HepG2 (cell line): Measurements from ENCODE around the gene UPK1B. TPM values are rescaled to one million over a fixed set of nuclear protein-coding genes. Genes with fewer than 3 reads are reported as not detected.

Source experiments
- ATAC-seq: fragments of 200-7000 bp; cut with Tn5 transposase; 3 replicates; pipeline ENCODE4 v1.9.1; 2020; ENCODE audit warnings: mild to moderate bottlenecking, moderate library complexity
- BruUV-seq: library from RNA; stranded (reverse); fragments of 400-500 nt; replicated peaks from 2 replicates; lab custom pipeline; 2021; lab: Mats Ljungman, UMichigan
- CTCF ChIA-PET: fragments of 300-600 bp; formaldehyde crosslinking; extraction: SDS; loops from one replicate; lab custom pipeline; 2021; ENCODE audit warnings: low total read pairs, inconsistent platforms, low intra/inter-chr PET ratio; lab: Yijun Ruan, JAX
- POLR2A ChIA-PET: fragments of 350-600 bp; sonication (Branson Sonifier 250); formaldehyde crosslinking; loops from one replicate; lab custom pipeline; 2020; ENCODE audit warnings: antibody characterized with exemption, inconsistent platforms; lab: Yijun Ruan, JAX
- DNase-seq: peaks from one replicate; pipeline ENCODE4 v3.0.0-alpha.2; 2015; ENCODE audit warnings: low spot score
- FAIRE-seq: peaks from 3 replicates; lab custom pipeline; 2011; peaks lifted over from hg19 to GRCh38; lab: Jason Lieb, UNC
- H2AFZ ChIP-seq: one replicate; pipeline ENCODE4 v1.6.1; 2011; ENCODE audit warnings: low read length, inconsistent platforms
- H3K27ac ChIP-seq: fragments of 300-600 bp; 3 replicates; pipeline ENCODE4 v1.8.0; 2011; ENCODE audit warnings: mixed run types, mild to moderate bottlenecking, mixed read lengths, low read length, inconsistent platforms; ENCODE audit not compliant: insufficient read depth; ENCODE audit errors: extremely low read length
- H3K27me3 ChIP-seq, 2 experiments: fragments of 200-600 bp in 1 of 2; 2 replicates in 1 of 2; 3 replicates in 1 of 2; pipeline versions ENCODE4 v1.6.0 to v1.8.0; 2011; ENCODE audit warnings: low read length in 2 of 2, mild to moderate bottlenecking in 2 of 2, moderate library complexity in 2 of 2, inconsistent platforms in 1 of 2; ENCODE audit not compliant: insufficient read depth in 2 of 2, control insufficient read depth in 1 of 2
- H3K36me3 ChIP-seq, 2 experiments: fragments of 200-600 bp in 1 of 2; replicated peaks in 1 of 2; 2 replicates in 1 of 2; 3 replicates in 1 of 2; pipeline versions ENCODE4 v1.5.1 to v1.8.0; 2011; ENCODE audit warnings: low read length in 2 of 2, inconsistent platforms in 1 of 2; ENCODE audit not compliant: insufficient read depth in 2 of 2, control insufficient read depth in 1 of 2
- H3K4me1 ChIP-seq: 2 replicates; pipeline ENCODE4 v1.5.1; 2012; ENCODE audit warnings: low read length, inconsistent platforms; ENCODE audit not compliant: insufficient read depth
- H3K4me2 ChIP-seq: 2 replicates; pipeline ENCODE4 v1.6.0; 2011; ENCODE audit warnings: low read depth, low read length, inconsistent platforms
- H3K4me3 ChIP-seq, 3 experiments: fragments of 200-600 bp in 1 of 3; sonication (generic), shearing (Covaris generic) in 1 of 3; replicated peaks in 1 of 3; 2 replicates each; pipeline ENCODE4 v1.5.1; 2011 to 2016; ENCODE audit warnings: low read length in 3 of 3, inconsistent platforms in 2 of 3, low read depth in 2 of 3, mild to moderate bottlenecking in 2 of 3, control low read depth in 1 of 3, mixed read lengths in 1 of 3; ENCODE audit not compliant: insufficient read depth in 1 of 3
- H3K79me2 ChIP-seq: one replicate; pipeline ENCODE4 v1.6.1; 2011; ENCODE audit warnings: low read length, inconsistent platforms; ENCODE audit not compliant: insufficient read depth
- H3K9ac ChIP-seq: 2 replicates; pipeline ENCODE4 v1.6.0; 2011; ENCODE audit warnings: mild to moderate bottlenecking, low read depth, low read length, inconsistent platforms; ENCODE audit not compliant: insufficient read depth
- H3K9me3 ChIP-seq: 2 replicates; pipeline ENCODE4 v1.5.1; 2012; ENCODE audit warnings: mild to moderate bottlenecking, low read length
- H4K20me1 ChIP-seq: 2 replicates; pipeline ENCODE4 v1.6.0; 2011; ENCODE audit warnings: inconsistent platforms, mild to moderate bottlenecking, low read length, moderate library complexity; ENCODE audit not compliant: insufficient read depth
- ATAD3A ChIP-seq: sonication (generic); formaldehyde crosslinking; IDR thresholded peaks from 2 replicates; pipeline ENCODE4 v1.4.0; 2020; ENCODE audit warnings: missing genetic modification reagents
- ATF2 ChIP-seq: sonication (generic); formaldehyde crosslinking; IDR thresholded peaks from 2 replicates; pipeline ENCODE4 v1.4.0; 2020; ENCODE audit warnings: missing genetic modification reagents
- CTCF ChIP-seq: sonication (generic); formaldehyde crosslinking; IDR thresholded peaks from 2 replicates; pipeline ENCODE4 v1.5.0; 2020; ENCODE audit warnings: mild to moderate bottlenecking, missing genetic modification reagents, moderate library complexity
- KAT7 ChIP-seq: IDR thresholded peaks from 2 replicates; pipeline ENCODE4 v1.6.1; 2018; ENCODE audit warnings: borderline replicate concordance, missing compliant biosample characterization
- SALL2 ChIP-seq: sonication (generic); formaldehyde crosslinking; IDR thresholded peaks from 2 replicates; pipeline ENCODE4 v1.8.1; 2023; ENCODE audit warnings: mild to moderate bottlenecking, missing genetic modification reagents, inconsistent platforms
- ZFP91 ChIP-seq: sonication (generic); formaldehyde crosslinking; IDR thresholded peaks from 2 replicates; pipeline ENCODE4 v1.9.0; 2022; ENCODE audit warnings: missing genetic modification reagents, mild to moderate bottlenecking, borderline replicate concordance
- ZMYM2 ChIP-seq: sonication (generic); formaldehyde crosslinking; IDR thresholded peaks from 2 replicates; pipeline ENCODE4 v1.8.0; 2022; ENCODE audit warnings: mild to moderate bottlenecking, missing genetic modification reagents
- ZNF563 ChIP-seq: sonication (generic); formaldehyde crosslinking; IDR thresholded peaks from 2 replicates; pipeline ENCODE4 v1.8.0; 2022; ENCODE audit warnings: mild to moderate bottlenecking, moderate library complexity, missing genetic modification reagents
- ZNF883 ChIP-seq: sonication (generic); formaldehyde crosslinking; IDR thresholded peaks from 2 replicates; pipeline ENCODE4 v1.5.1; 2020; ENCODE audit warnings: mild to moderate bottlenecking, missing genetic modification reagents; ENCODE audit errors: not compliant biosample characterization
- ZNF891 ChIP-seq: sonication (generic); formaldehyde crosslinking; IDR thresholded peaks from 2 replicates; pipeline ENCODE4 v1.5.0; 2020; ENCODE audit warnings: mild to moderate bottlenecking, missing genetic modification reagents
- in situ Hi-C: cut with HindIII; loops from 2 replicates; pipeline ENCODE4 v1.10.0; 2017; ENCODE audit warnings: low pct_unique_long_range_greater_than_20kb; ENCODE audit not compliant: extremely low pct_ligation_motif_present
- intact Hi-C: fragments of 100-400 bp; cut with micrococcal nuclease; formaldehyde crosslinking; loops from one replicate; pipeline ENCODE4 v1.10.0; 2022; ENCODE audit not compliant: unreplicated experiment
- polyA plus RNA-seq, 8 experiments: library from polyadenylated mRNA; depleted of rRNA in 3 of 8; stranded (reverse) in 7 of 8; unstranded in 1 of 8; fragments of >200 nt; fragmentation: Illumina TruSeq in 4 of 8; extraction: Trizol in 4 of 8; gene quantifications; 2 replicates each; pipeline versions ENCODE4 v1.2.1 to v1.2.3, GENCODE V29; 2011 to 2016; ENCODE audit warnings: low read depth in 4 of 8, missing spikeins in 1 of 8, mixed read lengths in 1 of 8; ENCODE audit not compliant: insufficient read depth in 1 of 8
- total RNA-seq, 5 experiments: library from RNA; depleted of rRNA; stranded (reverse); fragments of >200 nt; fragmentation: Illumina TruSeq; extraction: Trizol; gene quantifications; 2 replicates each; pipeline ENCODE4 v1.2.3, GENCODE V29; 2016; ENCODE audit warnings: low read depth in 1 of 5

The UPK1B gene
- total and polyA plus RNA-seq, 2 of the 13 experiments (the other 11 are each of a cell fraction or from before 2014, with no cell fraction given): not detected

GRCh38 chr3:119156868-119157267 lies 16.5 kb upstream of the UPK1B start:
- no TSS peak for BruUV-seq
- intact Hi-C loops: no loop called here
- Histone ChIP-seq H3K9me3 (peaks cover 3% of the 10 kb centered on the region; the same call in 1 of the 2 replicates), H3K4me2 (no peak overlapping the region), H2AFZ (no peak overlapping the region), H3K79me2 (no peaks in the 10 kb centered on the region), H3K4me1 (no peaks in the 10 kb centered on the region), H3K9ac (no peak overlapping the region), H3K27ac (no peak overlapping the region), H3K27me3 (no peaks in the 10 kb centered on the region), H3K4me3 (no peak overlapping the region), H4K20me1 (no peaks in the 10 kb centered on the region), H3K36me3 (no peaks in the 10 kb centered on the region)
- ChIA-PET CTCF (no interaction called here), POLR2A (no interaction called here)
- in situ Hi-C loops: no loop called here
- no peak for FAIRE-seq
- no peak for DNase-seq
- ATAC-seq: no peak
- TF ChIP-seq SALL2 (CRISPR knock-in tag): no peak
- no peak for TF ChIP-seq ATF2 (CRISPR knock-in tag)
- TF ChIP-seq CTCF (CRISPR knock-in tag): no peak
- TF ChIP-seq ZNF891: no peak
- no peak for TF ChIP-seq KAT7
- TF ChIP-seq ATAD3A (CRISPR knock-in tag): no peak
- no peak for TF ChIP-seq ZMYM2
- no peak for TF ChIP-seq ZFP91
- TF ChIP-seq ZNF563 (CRISPR knock-in tag): no peak
- no peak for TF ChIP-seq ZNF883 (CRISPR knock-in tag)
